HL-60 (cell line): ENCODE data around the gene NBPF4.
"Not testable (repeated sequence)": the region's sequence is repeated elsewhere in the genome, so short reads cannot be mapped to it uniquely, and the experiment has no call there.

Experiments used
- GABPA ChIP-seq: IDR thresholded peaks from 2 replicates; pipeline ENCODE4 v1.6.1; 2012; ENCODE audit warnings: low read depth
- POLR2AphosphoS5 ChIP-seq: IDR thresholded peaks from 2 replicates; pipeline ENCODE4 v1.6.1; 2012; ENCODE audit warnings: low read depth
- SPI1 ChIP-seq: IDR thresholded peaks from 2 replicates; pipeline ENCODE4 v1.6.1; 2012; ENCODE audit warnings: low read depth, mild to moderate bottlenecking, borderline replicate concordance
- TF ChIP-seq, protein P1 (sequence below): IDR thresholded peaks from one replicate; pipeline ENCODE4 v1.5.1; 2011; ENCODE audit warnings: low read length, control low read depth, inconsistent platforms; ENCODE audit not compliant: insufficient read depth
- TF ChIP-seq, protein P2 (sequence below): IDR thresholded peaks from 2 replicates; pipeline ENCODE4 v1.6.1; 2012; ENCODE audit warnings: low read depth; ENCODE audit not compliant: insufficient replicate concordance

- TF ChIP-seq, protein P1, sequence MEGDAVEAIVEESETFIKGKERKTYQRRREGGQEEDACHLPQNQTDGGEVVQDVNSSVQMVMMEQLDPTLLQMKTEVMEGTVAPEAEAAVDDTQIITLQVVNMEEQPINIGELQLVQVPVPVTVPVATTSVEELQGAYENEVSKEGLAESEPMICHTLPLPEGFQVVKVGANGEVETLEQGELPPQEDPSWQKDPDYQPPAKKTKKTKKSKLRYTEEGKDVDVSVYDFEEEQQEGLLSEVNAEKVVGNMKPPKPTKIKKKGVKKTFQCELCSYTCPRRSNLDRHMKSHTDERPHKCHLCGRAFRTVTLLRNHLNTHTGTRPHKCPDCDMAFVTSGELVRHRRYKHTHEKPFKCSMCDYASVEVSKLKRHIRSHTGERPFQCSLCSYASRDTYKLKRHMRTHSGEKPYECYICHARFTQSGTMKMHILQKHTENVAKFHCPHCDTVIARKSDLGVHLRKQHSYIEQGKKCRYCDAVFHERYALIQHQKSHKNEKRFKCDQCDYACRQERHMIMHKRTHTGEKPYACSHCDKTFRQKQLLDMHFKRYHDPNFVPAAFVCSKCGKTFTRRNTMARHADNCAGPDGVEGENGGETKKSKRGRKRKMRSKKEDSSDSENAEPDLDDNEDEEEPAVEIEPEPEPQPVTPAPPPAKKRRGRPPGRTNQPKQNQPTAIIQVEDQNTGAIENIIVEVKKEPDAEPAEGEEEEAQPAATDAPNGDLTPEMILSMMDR: not testable (repeated sequence)
- TF ChIP-seq POLR2AphosphoS5, SPI1, GABPA: not testable (repeated sequence)
- TF ChIP-seq, protein P2, sequence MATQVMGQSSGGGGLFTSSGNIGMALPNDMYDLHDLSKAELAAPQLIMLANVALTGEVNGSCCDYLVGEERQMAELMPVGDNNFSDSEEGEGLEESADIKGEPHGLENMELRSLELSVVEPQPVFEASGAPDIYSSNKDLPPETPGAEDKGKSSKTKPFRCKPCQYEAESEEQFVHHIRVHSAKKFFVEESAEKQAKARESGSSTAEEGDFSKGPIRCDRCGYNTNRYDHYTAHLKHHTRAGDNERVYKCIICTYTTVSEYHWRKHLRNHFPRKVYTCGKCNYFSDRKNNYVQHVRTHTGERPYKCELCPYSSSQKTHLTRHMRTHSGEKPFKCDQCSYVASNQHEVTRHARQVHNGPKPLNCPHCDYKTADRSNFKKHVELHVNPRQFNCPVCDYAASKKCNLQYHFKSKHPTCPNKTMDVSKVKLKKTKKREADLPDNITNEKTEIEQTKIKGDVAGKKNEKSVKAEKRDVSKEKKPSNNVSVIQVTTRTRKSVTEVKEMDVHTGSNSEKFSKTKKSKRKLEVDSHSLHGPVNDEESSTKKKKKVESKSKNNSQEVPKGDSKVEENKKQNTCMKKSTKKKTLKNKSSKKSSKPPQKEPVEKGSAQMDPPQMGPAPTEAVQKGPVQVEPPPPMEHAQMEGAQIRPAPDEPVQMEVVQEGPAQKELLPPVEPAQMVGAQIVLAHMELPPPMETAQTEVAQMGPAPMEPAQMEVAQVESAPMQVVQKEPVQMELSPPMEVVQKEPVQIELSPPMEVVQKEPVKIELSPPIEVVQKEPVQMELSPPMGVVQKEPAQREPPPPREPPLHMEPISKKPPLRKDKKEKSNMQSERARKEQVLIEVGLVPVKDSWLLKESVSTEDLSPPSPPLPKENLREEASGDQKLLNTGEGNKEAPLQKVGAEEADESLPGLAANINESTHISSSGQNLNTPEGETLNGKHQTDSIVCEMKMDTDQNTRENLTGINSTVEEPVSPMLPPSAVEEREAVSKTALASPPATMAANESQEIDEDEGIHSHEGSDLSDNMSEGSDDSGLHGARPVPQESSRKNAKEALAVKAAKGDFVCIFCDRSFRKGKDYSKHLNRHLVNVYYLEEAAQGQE: not testable (repeated sequence)
These were observed 17.0 kb downstream of the NBPF4 start for GRCh38 chr1:108226855-108227254.
